Testis (tissue), 2 donors: ENCODE data around the gene SLC9A1.

Experiments used
- POLR2A ChIP-seq: fragments of 450-650 bp; IDR thresholded peaks from one replicate; pipeline ENCODE4 v1.6.1; 2017; ENCODE audit warnings: antibody characterized with exemption, mild to moderate bottlenecking, moderate library complexity
- TF ChIP-seq, protein P1 (sequence below), 3 experiments: fragments of 450-650 bp in 2 of 3; fragments of 200-600 bp in 1 of 3; sonication (generic) in 1 of 3; IDR thresholded peaks; one replicate each; pipeline ENCODE4 v1.5.1; 2016 to 2019; ENCODE audit warnings: antibody characterized with exemption in 3 of 3, mild to moderate bottlenecking in 2 of 3, moderate library complexity in 1 of 3

DNA sequence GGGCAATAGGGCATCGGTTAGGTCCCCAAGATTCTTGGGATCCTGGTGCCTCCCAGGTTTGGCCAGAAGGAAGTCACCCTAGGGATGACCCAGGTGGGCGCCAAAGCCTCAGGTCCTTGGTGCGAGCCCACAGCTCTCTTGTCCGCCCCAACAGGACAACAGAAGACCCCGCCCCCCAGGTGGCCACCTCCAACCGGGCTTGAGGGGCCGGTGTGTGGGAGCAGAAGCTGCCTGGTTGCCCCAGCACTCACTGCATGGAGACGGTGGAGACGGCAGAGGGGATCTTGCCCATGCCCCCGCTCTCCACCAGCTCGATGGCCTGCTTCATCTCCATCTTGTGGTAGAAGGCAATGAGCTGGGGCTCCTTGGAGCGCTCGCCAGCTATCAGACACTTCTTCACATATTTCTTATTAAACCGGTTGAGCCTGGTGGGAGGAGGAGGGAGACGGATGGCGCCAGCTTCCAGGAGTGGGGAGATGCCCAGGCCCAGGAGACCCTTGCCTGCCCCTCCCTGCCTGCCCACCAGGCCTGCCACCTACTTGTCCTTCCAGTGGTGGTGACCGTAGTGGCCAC is 52.7 kb downstream of the SLC9A1 start:
- TF ChIP-seq, protein P1, sequence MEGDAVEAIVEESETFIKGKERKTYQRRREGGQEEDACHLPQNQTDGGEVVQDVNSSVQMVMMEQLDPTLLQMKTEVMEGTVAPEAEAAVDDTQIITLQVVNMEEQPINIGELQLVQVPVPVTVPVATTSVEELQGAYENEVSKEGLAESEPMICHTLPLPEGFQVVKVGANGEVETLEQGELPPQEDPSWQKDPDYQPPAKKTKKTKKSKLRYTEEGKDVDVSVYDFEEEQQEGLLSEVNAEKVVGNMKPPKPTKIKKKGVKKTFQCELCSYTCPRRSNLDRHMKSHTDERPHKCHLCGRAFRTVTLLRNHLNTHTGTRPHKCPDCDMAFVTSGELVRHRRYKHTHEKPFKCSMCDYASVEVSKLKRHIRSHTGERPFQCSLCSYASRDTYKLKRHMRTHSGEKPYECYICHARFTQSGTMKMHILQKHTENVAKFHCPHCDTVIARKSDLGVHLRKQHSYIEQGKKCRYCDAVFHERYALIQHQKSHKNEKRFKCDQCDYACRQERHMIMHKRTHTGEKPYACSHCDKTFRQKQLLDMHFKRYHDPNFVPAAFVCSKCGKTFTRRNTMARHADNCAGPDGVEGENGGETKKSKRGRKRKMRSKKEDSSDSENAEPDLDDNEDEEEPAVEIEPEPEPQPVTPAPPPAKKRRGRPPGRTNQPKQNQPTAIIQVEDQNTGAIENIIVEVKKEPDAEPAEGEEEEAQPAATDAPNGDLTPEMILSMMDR (IDR thresholded peaks at IDR 0.05), result no peak
- TF ChIP-seq POLR2A, result no peak
